Measurements from ENCODE around the gene LGALS9C. TPM values are rescaled to one million over a fixed set of nuclear protein-coding genes. Genes with fewer than 3 reads are reported as not detected.
"Not testable (repeated sequence)": the region's sequence is repeated elsewhere in the genome, so short reads cannot be mapped to it uniquely, and the experiment has no call there.

Gene LGALS9C
- under 1 TPM in 1 of 2 donors, not detected in 1; 0.64 TPM for total RNA-seq
- polyA plus RNA-seq, result 1 to 10 TPM; 1.7 to 2.1 TPM
- long read RNA-seq, donor 1, result 0 reads
- long read RNA-seq, donor 2, result 0 reads
- long read RNA-seq, donor 3, result 0 reads
- long read RNA-seq, donor 4, result 0 reads
- long read RNA-seq, donor 5, result 0 reads

GRCh38 chr17:18476508-18477308 is at the start of gene LGALS9C:
Gene LGALS9C, plus strand, starts transcription at chr17:18476789. Its CDS starts 66 bp downstream, at chr17:18476855.
- not testable (repeated sequence) for H3K4me3 ChIP-seq; H3K27me3 ChIP-seq (ENCODE audit: control insufficient read depth in 3 of 3, insufficient read depth in 3 of 3, low read length in 2 of 3); H3K9me3 ChIP-seq (ENCODE audit: control insufficient read depth in 4 of 4, insufficient read depth in 3 of 4, low read length in 3 of 4); H3K27ac ChIP-seq (ENCODE audit: low read depth in 1 of 2, low read length in 1 of 2); H3K36me3 ChIP-seq (ENCODE audit: control insufficient read depth in 4 of 4, insufficient read depth in 4 of 4, low read length in 4 of 4); H3K9ac ChIP-seq (ENCODE audit: insufficient read depth in 1 of 2, low read length in 2 of 2); H3K4me1 ChIP-seq (ENCODE audit: control insufficient read depth in 5 of 5, insufficient read depth in 5 of 5, low read length in 5 of 5)
- ATAC-seq (ENCODE audit: insufficient read depth, low FRiP score) (peak; percentile 34), DNase-seq (peak in 1 of 3 donors; percentile 12)
- WGBS, 2 donors, result 30 to 55% methylated on average over 5 to 7 of the region's 9 CpGs

- not testable (repeated sequence) for H3K27me3 ChIP-seq (ENCODE audit: control insufficient read depth in 3 of 3, insufficient read depth in 3 of 3, low read length in 2 of 3); H3K27ac ChIP-seq (ENCODE audit: low read depth in 1 of 2, low read length in 1 of 2); H3K9me3 ChIP-seq (ENCODE audit: control insufficient read depth in 4 of 4, insufficient read depth in 3 of 4, low read length in 3 of 4); H3K4me3 ChIP-seq; ATAC-seq (ENCODE audit: insufficient read depth, low FRiP score); H3K4me1 ChIP-seq (ENCODE audit: control insufficient read depth in 5 of 5, insufficient read depth in 5 of 5, low read length in 5 of 5); H3K36me3 ChIP-seq (ENCODE audit: control insufficient read depth in 4 of 4, insufficient read depth in 4 of 4, low read length in 4 of 4); H3K9ac ChIP-seq (ENCODE audit: insufficient read depth in 1 of 2, low read length in 2 of 2); DNase-seq
- WGBS, 2 donors, result no CpG with 5 or more reads among the region's 9 CpGs
These were observed 44.4 kb upstream of the LGALS9C start for GRCh38 chr17:18432206-18432605.

GRCh38 chr17:18439465-18439870 is 37.1 kb upstream of the LGALS9C start:
- DNase-seq; H3K36me3 ChIP-seq (ENCODE audit: control insufficient read depth in 4 of 4, insufficient read depth in 4 of 4, low read length in 4 of 4); H3K9ac ChIP-seq (ENCODE audit: insufficient read depth in 1 of 2, low read length in 2 of 2); H3K27me3 ChIP-seq (ENCODE audit: control insufficient read depth in 3 of 3, insufficient read depth in 3 of 3, low read length in 2 of 3); H3K27ac ChIP-seq (ENCODE audit: low read depth in 1 of 2, low read length in 1 of 2); H3K9me3 ChIP-seq (ENCODE audit: control insufficient read depth in 4 of 4, insufficient read depth in 3 of 4, low read length in 3 of 4); H3K4me1 ChIP-seq (ENCODE audit: control insufficient read depth in 5 of 5, insufficient read depth in 5 of 5, low read length in 5 of 5); H3K4me3 ChIP-seq: not testable (repeated sequence)
- peak; percentile 61 for ATAC-seq (ENCODE audit: insufficient read depth, low FRiP score)
- 52% methylated on average over 5 of the region's 9 CpGs; no CpG with 5 or more reads in 1 of the 2 donors for WGBS, 2 donors

GRCh38 chr17:18442093-18442492 is 34.5 kb upstream of the LGALS9C start:
- 11% methylated on average over 6 of the region's 9 CpGs; no CpG with 5 or more reads in 1 of the 2 donors for WGBS, 2 donors
- H3K4me3 ChIP-seq; ATAC-seq (ENCODE audit: insufficient read depth, low FRiP score): not testable (repeated sequence)

GRCh38 chr17:18442532-18442931 is 34.1 kb upstream of the LGALS9C start:
- not testable (repeated sequence) for H3K27me3 ChIP-seq (ENCODE audit: control insufficient read depth in 3 of 3, insufficient read depth in 3 of 3, low read length in 2 of 3); H3K9me3 ChIP-seq (ENCODE audit: control insufficient read depth in 4 of 4, insufficient read depth in 3 of 4, low read length in 3 of 4); H3K27ac ChIP-seq (ENCODE audit: low read depth in 1 of 2, low read length in 1 of 2); ATAC-seq (ENCODE audit: insufficient read depth, low FRiP score); H3K4me3 ChIP-seq; DNase-seq; H3K36me3 ChIP-seq (ENCODE audit: control insufficient read depth in 4 of 4, insufficient read depth in 4 of 4, low read length in 4 of 4); H3K9ac ChIP-seq (ENCODE audit: insufficient read depth in 1 of 2, low read length in 2 of 2); H3K4me1 ChIP-seq (ENCODE audit: control insufficient read depth in 5 of 5, insufficient read depth in 5 of 5, low read length in 5 of 5)
- WGBS, 2 donors, result 57 to 80% methylated on average over 1 of the region's 4 CpGs

More at GRCh38 chr17:18442093-18442492, 34.5 kb upstream of the LGALS9C start:
- H3K9ac ChIP-seq (ENCODE audit: insufficient read depth in 1 of 2, low read length in 2 of 2); H3K27ac ChIP-seq (ENCODE audit: low read depth in 1 of 2, low read length in 1 of 2); H3K4me1 ChIP-seq (ENCODE audit: control insufficient read depth in 5 of 5, insufficient read depth in 5 of 5, low read length in 5 of 5); H3K9me3 ChIP-seq (ENCODE audit: control insufficient read depth in 4 of 4, insufficient read depth in 3 of 4, low read length in 3 of 4); DNase-seq; H3K27me3 ChIP-seq (ENCODE audit: control insufficient read depth in 3 of 3, insufficient read depth in 3 of 3, low read length in 2 of 3); H3K36me3 ChIP-seq (ENCODE audit: control insufficient read depth in 4 of 4, insufficient read depth in 4 of 4, low read length in 4 of 4): not testable (repeated sequence)

GRCh38 chr17:18447476-18448205 is 28.9 kb upstream of the LGALS9C start:
- not testable (repeated sequence) for H3K27ac ChIP-seq (ENCODE audit: low read depth in 1 of 2, low read length in 1 of 2); H3K36me3 ChIP-seq (ENCODE audit: control insufficient read depth in 4 of 4, insufficient read depth in 4 of 4, low read length in 4 of 4); H3K9ac ChIP-seq (ENCODE audit: insufficient read depth in 1 of 2, low read length in 2 of 2); H3K27me3 ChIP-seq (ENCODE audit: control insufficient read depth in 3 of 3, insufficient read depth in 3 of 3, low read length in 2 of 3); H3K4me3 ChIP-seq; ATAC-seq (ENCODE audit: insufficient read depth, low FRiP score); DNase-seq; H3K9me3 ChIP-seq (ENCODE audit: control insufficient read depth in 4 of 4, insufficient read depth in 3 of 4, low read length in 3 of 4); H3K4me1 ChIP-seq (ENCODE audit: control insufficient read depth in 5 of 5, insufficient read depth in 5 of 5, low read length in 5 of 5)
- WGBS, 2 donors, result 87 to 94% methylated on average over 4 to 8 of the region's 9 CpGs

GRCh38 chr17:18448311-18448710 is 28.3 kb upstream of the LGALS9C start:
- H3K4me3 ChIP-seq; H3K9me3 ChIP-seq (ENCODE audit: control insufficient read depth in 4 of 4, insufficient read depth in 3 of 4, low read length in 3 of 4); H3K27ac ChIP-seq (ENCODE audit: low read depth in 1 of 2, low read length in 1 of 2); H3K9ac ChIP-seq (ENCODE audit: insufficient read depth in 1 of 2, low read length in 2 of 2); H3K27me3 ChIP-seq (ENCODE audit: control insufficient read depth in 3 of 3, insufficient read depth in 3 of 3, low read length in 2 of 3); ATAC-seq (ENCODE audit: insufficient read depth, low FRiP score); DNase-seq; H3K36me3 ChIP-seq (ENCODE audit: control insufficient read depth in 4 of 4, insufficient read depth in 4 of 4, low read length in 4 of 4); H3K4me1 ChIP-seq (ENCODE audit: control insufficient read depth in 5 of 5, insufficient read depth in 5 of 5, low read length in 5 of 5): not testable (repeated sequence)
- WGBS, 2 donors, result no CpG with 5 or more reads among the region's 2 CpGs

GRCh38 chr17:18449833-18450232 is 26.8 kb upstream of the LGALS9C start:
- not testable (repeated sequence) for H3K27me3 ChIP-seq (ENCODE audit: control insufficient read depth in 3 of 3, insufficient read depth in 3 of 3, low read length in 2 of 3); ATAC-seq (ENCODE audit: insufficient read depth, low FRiP score); DNase-seq; H3K9me3 ChIP-seq (ENCODE audit: control insufficient read depth in 4 of 4, insufficient read depth in 3 of 4, low read length in 3 of 4); H3K36me3 ChIP-seq (ENCODE audit: control insufficient read depth in 4 of 4, insufficient read depth in 4 of 4, low read length in 4 of 4); H3K4me1 ChIP-seq (ENCODE audit: control insufficient read depth in 5 of 5, insufficient read depth in 5 of 5, low read length in 5 of 5); H3K27ac ChIP-seq (ENCODE audit: low read depth in 1 of 2, low read length in 1 of 2); H3K4me3 ChIP-seq; H3K9ac ChIP-seq (ENCODE audit: insufficient read depth in 1 of 2, low read length in 2 of 2)
- WGBS, 2 donors, result 95 to 100% methylated on average over 2 to 6 of the region's 7 CpGs

All from lung (tissue), 14 donors.